Fibroblast of lung (primary cell): ENCODE results near the gene PDE11A.

Source experiments
- EZH2 ChIP-seq: IDR thresholded peaks from 2 replicates; pipeline ENCODE4 v1.5.1; 2012; ENCODE audit warnings: low read length, control low read depth, mild to moderate bottlenecking; ENCODE audit errors: missing control alignments
- TF ChIP-seq, protein P1 (sequence below), 2 donors: IDR thresholded peaks in 1 of 2; conservative IDR thresholded peaks in 1 of 2; 1 replicate in 1 of 2; 2 replicates in 1 of 2; pipeline ENCODE4 v1.5.1; 2011 to 2012; ENCODE audit warnings: low read length in 2 of 2, control low read depth in 1 of 2, inconsistent platforms in 1 of 2, low read depth in 1 of 2, mild to moderate bottlenecking in 1 of 2

DNA sequence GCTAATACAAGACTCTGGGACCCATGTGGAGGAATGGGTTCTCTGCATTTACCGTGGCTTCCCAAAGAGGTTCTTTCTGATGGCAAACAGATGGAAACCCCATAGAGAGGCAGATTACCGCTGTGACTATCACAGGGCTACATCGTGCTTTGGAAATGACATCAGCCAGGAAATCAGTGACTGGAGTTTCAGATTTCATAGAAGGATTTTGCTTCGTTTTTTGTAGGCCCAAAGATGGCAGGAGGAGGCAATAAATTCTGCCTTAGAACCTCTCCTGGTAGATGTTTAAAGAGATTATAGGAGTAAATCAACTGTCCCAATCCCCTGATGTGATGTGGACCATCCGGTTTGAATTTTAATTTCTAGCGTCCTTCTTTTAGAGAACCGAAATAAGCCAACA is 465.9 kb downstream of the PDE11A start:
- no peak for TF ChIP-seq EZH2
- TF ChIP-seq, protein P1, sequence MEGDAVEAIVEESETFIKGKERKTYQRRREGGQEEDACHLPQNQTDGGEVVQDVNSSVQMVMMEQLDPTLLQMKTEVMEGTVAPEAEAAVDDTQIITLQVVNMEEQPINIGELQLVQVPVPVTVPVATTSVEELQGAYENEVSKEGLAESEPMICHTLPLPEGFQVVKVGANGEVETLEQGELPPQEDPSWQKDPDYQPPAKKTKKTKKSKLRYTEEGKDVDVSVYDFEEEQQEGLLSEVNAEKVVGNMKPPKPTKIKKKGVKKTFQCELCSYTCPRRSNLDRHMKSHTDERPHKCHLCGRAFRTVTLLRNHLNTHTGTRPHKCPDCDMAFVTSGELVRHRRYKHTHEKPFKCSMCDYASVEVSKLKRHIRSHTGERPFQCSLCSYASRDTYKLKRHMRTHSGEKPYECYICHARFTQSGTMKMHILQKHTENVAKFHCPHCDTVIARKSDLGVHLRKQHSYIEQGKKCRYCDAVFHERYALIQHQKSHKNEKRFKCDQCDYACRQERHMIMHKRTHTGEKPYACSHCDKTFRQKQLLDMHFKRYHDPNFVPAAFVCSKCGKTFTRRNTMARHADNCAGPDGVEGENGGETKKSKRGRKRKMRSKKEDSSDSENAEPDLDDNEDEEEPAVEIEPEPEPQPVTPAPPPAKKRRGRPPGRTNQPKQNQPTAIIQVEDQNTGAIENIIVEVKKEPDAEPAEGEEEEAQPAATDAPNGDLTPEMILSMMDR (conservative IDR thresholded peaks at IDR 0.05 in 1 of 2, IDR thresholded peaks at IDR 0.05 in 1 of 2; ENCODE audit: low read depth in 1 of 2, low read length in 2 of 2) = no peak
